ENCODE data around the gene PRKD2. TPM values are rescaled to one million over a fixed set of nuclear protein-coding genes. Genes with fewer than 3 reads are reported as not detected.
"Not testable (repeated sequence)": the region's sequence is repeated elsewhere in the genome, so short reads cannot be mapped to it uniquely, and the experiment has no call there.

Gene PRKD2
- total RNA-seq, 1 donor from 2014 or later: 41.9 TPM

GRCh38 chr19:46713781-46714443, 3.0 kb downstream of the PRKD2 start:
- DNase-seq (ENCODE audit: extremely low spot score, unreplicated experiment): no peak
- peaks cover 30% of the 10 kb centered on the region for H3K4me1 Mint-ChIP-seq (ENCODE audit: unreplicated experiment)
- no peak for TF ChIP-seq CTCF (IDR thresholded peaks at IDR 0.05)
- peak overlapping the region; percentile 93 for H3K27ac Mint-ChIP-seq (ENCODE audit: unreplicated experiment)
- H3K4me3 Mint-ChIP-seq (ENCODE audit: unreplicated experiment): peak overlapping the region; percentile 93
- peaks cover 3% of the 10 kb centered on the region for H3K36me3 Mint-ChIP-seq (ENCODE audit: unreplicated experiment)
- no peaks in the 10 kb centered on the region for H3K27me3 Mint-ChIP-seq (ENCODE audit: unreplicated experiment)
- H3K9me3 Mint-ChIP-seq (ENCODE audit: unreplicated experiment): no peaks in the 10 kb centered on the region

GRCh38 chr19:46712768-46713338, 4.1 kb downstream of the PRKD2 start:
- not testable (repeated sequence) for DNase-seq (ENCODE audit: extremely low spot score, unreplicated experiment); H3K27me3 Mint-ChIP-seq (ENCODE audit: unreplicated experiment); H3K36me3 Mint-ChIP-seq (ENCODE audit: unreplicated experiment); H3K9me3 Mint-ChIP-seq (ENCODE audit: unreplicated experiment)
- peak overlapping the region; percentile 93 for H3K4me3 Mint-ChIP-seq (ENCODE audit: unreplicated experiment)
- H3K4me1 Mint-ChIP-seq (ENCODE audit: unreplicated experiment): peaks cover 26% of the 10 kb centered on the region
- H3K27ac Mint-ChIP-seq (ENCODE audit: unreplicated experiment): peak overlapping the region; percentile 93

GRCh38 chr19:46710687-46711086, 6.2 kb downstream of the PRKD2 start:
- H3K36me3 Mint-ChIP-seq (ENCODE audit: unreplicated experiment): peaks cover 9% of the 10 kb centered on the region
- peaks cover 19% of the 10 kb centered on the region for H3K4me1 Mint-ChIP-seq (ENCODE audit: unreplicated experiment)
- no peaks in the 10 kb centered on the region for H3K27me3 Mint-ChIP-seq (ENCODE audit: unreplicated experiment)
- TF ChIP-seq CTCF (IDR thresholded peaks at IDR 0.05): no peak
- H3K4me3 Mint-ChIP-seq (ENCODE audit: unreplicated experiment): no peak overlapping the region
- no peaks in the 10 kb centered on the region for H3K9me3 Mint-ChIP-seq (ENCODE audit: unreplicated experiment)
- DNase-seq (ENCODE audit: extremely low spot score, unreplicated experiment): no peak
- H3K27ac Mint-ChIP-seq (ENCODE audit: unreplicated experiment): no peak overlapping the region

- H3K4me3 Mint-ChIP-seq (ENCODE audit: unreplicated experiment): no peak overlapping the region
- no peaks in the 10 kb centered on the region for H3K9me3 Mint-ChIP-seq (ENCODE audit: unreplicated experiment)
- no peaks in the 10 kb centered on the region for H3K4me1 Mint-ChIP-seq (ENCODE audit: unreplicated experiment)
- H3K27me3 Mint-ChIP-seq (ENCODE audit: unreplicated experiment): no peaks in the 10 kb centered on the region
- DNase-seq (ENCODE audit: extremely low spot score, unreplicated experiment): peak; percentile 91
- TF ChIP-seq CTCF (IDR thresholded peaks at IDR 0.05): peak; percentile 88
- H3K36me3 Mint-ChIP-seq (ENCODE audit: unreplicated experiment): peaks cover 18% of the 10 kb centered on the region
- H3K27ac Mint-ChIP-seq (ENCODE audit: unreplicated experiment): no peak overlapping the region
Observed at GRCh38 chr19:46704379-46705076, 12.4 kb downstream of the PRKD2 start.

GRCh38 chr19:46700704-46701103, 16.2 kb downstream of the PRKD2 start:
- TF ChIP-seq CTCF (IDR thresholded peaks at IDR 0.05): no peak
- Mint-ChIP-seq H3K9me3 (ENCODE audit: unreplicated experiment) (no peaks in the 10 kb centered on the region), H3K27ac (ENCODE audit: unreplicated experiment) (no peak overlapping the region), H3K27me3 (ENCODE audit: unreplicated experiment) (no peaks in the 10 kb centered on the region), H3K4me1 (ENCODE audit: unreplicated experiment) (peaks cover 1% of the 10 kb centered on the region), H3K36me3 (ENCODE audit: unreplicated experiment) (peaks cover 20% of the 10 kb centered on the region), H3K4me3 (ENCODE audit: unreplicated experiment) (no peak overlapping the region)
- no peak for DNase-seq (ENCODE audit: extremely low spot score, unreplicated experiment)

Data from osteocyte (in vitro differentiated cells).